HEK293 (cell line): Measurements from ENCODE around the gene DUSP15.

Experiments used
- CTCF ChIA-PET: fragments of 350-600 bp; formaldehyde crosslinking; extraction: SDS; loops from one replicate; lab custom pipeline; 2021; ENCODE audit warnings: antibody characterized with exemption; lab: Yijun Ruan, JAX
- POLR2A ChIA-PET: fragments of 300-600 bp; formaldehyde crosslinking; extraction: SDS; loops from one replicate; lab custom pipeline; 2020; ENCODE audit warnings: antibody characterized with exemption, inconsistent platforms; lab: Yijun Ruan, JAX
- H3K27ac ChIP-seq: fragments of 200-500 bp; sonication (Bioruptor generic); 2 replicates; pipeline ENCODE4 v1.5.1; 2014; ENCODE audit warnings: low read depth, low read length, control low read depth, inconsistent platforms; ENCODE audit errors: extremely low read depth
- H3K36me3 ChIP-seq, 2 experiments: fragments of 200-500 bp in 1 of 2; sonication (Bioruptor generic) in 1 of 2; 1 replicate in 1 of 2; 2 replicates in 1 of 2; pipeline ENCODE4 v1.5.1; 2014 to 2017; ENCODE audit warnings: inconsistent platforms in 2 of 2, low read length in 2 of 2; ENCODE audit not compliant: control insufficient read depth in 2 of 2, insufficient read depth in 1 of 2
- H3K4me1 ChIP-seq: fragments of 200-500 bp; sonication (Bioruptor generic); 2 replicates; pipeline ENCODE4 v1.5.1; 2014; ENCODE audit warnings: mild to moderate bottlenecking, low read length, inconsistent platforms; ENCODE audit not compliant: control insufficient read depth, insufficient read depth
- H3K4me3 ChIP-seq: 2 replicates; pipeline ENCODE4 v1.5.1; 2011; ENCODE audit warnings: low read depth, mild to moderate bottlenecking, control low read depth, low read length, moderate library complexity
- H3K9me3 ChIP-seq: fragments of 200-500 bp; sonication (Bioruptor generic); 2 replicates; pipeline ENCODE4 v1.5.1; 2014; ENCODE audit warnings: low read depth, low read length, inconsistent platforms; ENCODE audit not compliant: control insufficient read depth, insufficient read depth
- KLF10 ChIP-seq: fragments of 450-650 bp; IDR thresholded peaks from 2 replicates; pipeline ENCODE4 v1.5.1; 2018; ENCODE audit warnings: missing biosample characterization, mild to moderate bottlenecking, missing genetic modification characterization
- OVOL3 ChIP-seq: fragments of 450-650 bp; formaldehyde crosslinking; IDR thresholded peaks from 2 replicates; pipeline ENCODE4 v1.5.1; 2016; ENCODE audit warnings: missing biosample characterization, missing genetic modification characterization
- SCRT1 ChIP-seq: fragments of 450-650 bp; formaldehyde crosslinking; IDR thresholded peaks from 2 replicates; pipeline ENCODE4 v1.5.1; 2016; ENCODE audit warnings: missing biosample characterization, missing genetic modification characterization, borderline replicate concordance
- ZBTB11 ChIP-seq: fragments of 450-650 bp; formaldehyde crosslinking; conservative IDR thresholded peaks from 2 replicates; pipeline ENCODE4 v1.5.1; 2016; ENCODE audit warnings: low read depth, missing biosample characterization, missing genetic modification characterization
- ZBTB8A ChIP-seq: fragments of 450-650 bp; formaldehyde crosslinking; IDR thresholded peaks from 2 replicates; pipeline ENCODE4 v1.5.1; 2016; ENCODE audit warnings: missing biosample characterization, missing genetic modification characterization
- ZNF148 ChIP-seq: fragments of 450-650 bp; formaldehyde crosslinking; IDR thresholded peaks from 2 replicates; pipeline ENCODE4 v1.5.0; 2017; ENCODE audit warnings: missing biosample characterization, missing genetic modification characterization, borderline replicate concordance
- ZNF175 ChIP-seq: fragments of 450-650 bp; formaldehyde crosslinking; IDR thresholded peaks from 2 replicates; pipeline ENCODE4 v1.5.1; 2016; ENCODE audit warnings: missing biosample characterization, missing genetic modification characterization
- ZNF18 ChIP-seq: fragments of 450-650 bp; formaldehyde crosslinking; IDR thresholded peaks from 2 replicates; pipeline ENCODE4 v1.5.1; 2016; ENCODE audit warnings: missing biosample characterization, missing genetic modification characterization
- ZNF248 ChIP-seq: fragments of 450-650 bp; formaldehyde crosslinking; IDR thresholded peaks from 2 replicates; pipeline ENCODE4 v1.5.1; 2017; ENCODE audit warnings: missing biosample characterization, missing genetic modification characterization
- ZNF335 ChIP-seq: fragments of 450-650 bp; formaldehyde crosslinking; conservative IDR thresholded peaks from 2 replicates; pipeline ENCODE4 v1.5.1; 2016; ENCODE audit warnings: missing biosample characterization, missing genetic modification characterization
- ZNF394 ChIP-seq: fragments of 450-650 bp; formaldehyde crosslinking; IDR thresholded peaks from 2 replicates; pipeline ENCODE4 v1.5.1; 2016; ENCODE audit warnings: missing biosample characterization, missing genetic modification characterization, mild to moderate bottlenecking, moderate library complexity, borderline replicate concordance
- ZNF513 ChIP-seq: fragments of 450-650 bp; IDR thresholded peaks from 2 replicates; pipeline ENCODE4 v1.5.1; 2018; ENCODE audit warnings: missing biosample characterization, missing genetic modification characterization
- ZNF514 ChIP-seq: fragments of 450-650 bp; formaldehyde crosslinking; IDR thresholded peaks from 2 replicates; pipeline ENCODE4 v1.5.1; 2016; ENCODE audit warnings: missing biosample characterization, missing genetic modification characterization
- ZNF518A ChIP-seq: fragments of 450-650 bp; formaldehyde crosslinking; conservative IDR thresholded peaks from 2 replicates; pipeline ENCODE4 v1.5.1; 2016; ENCODE audit warnings: low read depth, missing biosample characterization, missing genetic modification characterization
- ZNF626 ChIP-seq: fragments of 450-650 bp; sonication (Bioruptor Pico); formaldehyde crosslinking; IDR thresholded peaks from 2 replicates; pipeline ENCODE4 v1.5.1; 2018; ENCODE audit warnings: missing biosample characterization, missing genetic modification characterization, inconsistent platforms
- ZSCAN18 ChIP-seq: fragments of 450-650 bp; formaldehyde crosslinking; IDR thresholded peaks from 2 replicates; pipeline ENCODE4 v1.5.1; 2016; ENCODE audit warnings: missing biosample characterization, missing genetic modification characterization

The DUSP15 gene

GRCh38 chr20:31848088-31848999 is 22.0 kb downstream of the DUSP15 start (continued):
- no peak for TF ChIP-seq ZSCAN18 (tag by site-specific recombination)
- TF ChIP-seq ZNF514, result no peak
- TF ChIP-seq ZNF248 (tag by site-specific recombination), result no peak
- no peak for TF ChIP-seq ZNF513 (tag by site-specific recombination)
- TF ChIP-seq ZNF18 (tag by site-specific recombination), result no peak
- TF ChIP-seq, all 188 proteins: peak for 0

GRCh38 chr20:31846793-31847138 is 23.6 kb downstream of the DUSP15 start:
- Histone ChIP-seq H3K4me1 (no peaks in the 10 kb centered on the region), H3K27ac (no peak overlapping the region), H3K36me3 (no peaks in the 10 kb centered on the region), H3K9me3 (no peaks in the 10 kb centered on the region), H3K4me3 (no peak overlapping the region)
- CTCF ChIA-PET, result interaction anchor here (0.6 to 4.9 kb wide), 33 partner anchors 9 to 807 kb away, joined by 3 to 87 read pairs (median 4); partner anchors contain the start of gene PDRG1
- TF ChIP-seq ZBTB8A (tag by site-specific recombination), result no peak
- no peak for TF ChIP-seq ZNF518A (tag by site-specific recombination)
- TF ChIP-seq OVOL3 (tag by site-specific recombination), result no peak
- no peak for TF ChIP-seq ZNF394 (tag by site-specific recombination)
- TF ChIP-seq ZNF175 (tag by site-specific recombination), result no peak
- TF ChIP-seq ZBTB11 (tag by site-specific recombination), result no peak
- TF ChIP-seq ZNF148 (tag by site-specific recombination), result no peak
- TF ChIP-seq ZNF626 (tag by site-specific recombination), result no peak
- TF ChIP-seq SCRT1, result no peak
- no peak for TF ChIP-seq ZNF335
- TF ChIP-seq KLF10 (tag by site-specific recombination), result no peak
- POLR2A ChIA-PET, result interaction anchor here (1.1 kb wide), 1 partner anchor 10 kb away, joined by 3 read pairs; no protein-coding TSS in a partner anchor
